ENCODE data around the gene CALHM4. TPM values are rescaled to one million over a fixed set of nuclear protein-coding genes. Genes with fewer than 3 reads are reported as not detected.

The CALHM4 gene
- total RNA-seq, 1 donor from 2014 or later, result not detected

GRCh38 chr6:116556065-116556464 is 2.5 kb downstream of the CALHM4 start:
- no peak for DNase-seq
- no peaks in the 10 kb centered on the region for H3K27me3 ChIP-seq (ENCODE audit: low read depth)
- TF ChIP-seq CTCF (IDR thresholded peaks at IDR 0.05; ENCODE audit: borderline replicate concordance), result no peak
- no peak overlapping the region for H3K27ac ChIP-seq (replicated peaks)
- H3K9me3 ChIP-seq (replicated peaks), result no peaks in the 10 kb centered on the region
- H3K4me3 ChIP-seq, result no peak overlapping the region
- peaks cover 17% of the 10 kb centered on the region for H3K4me1 ChIP-seq
- intact Hi-C loops (cut with micrococcal nuclease), result no loop called here
- H3K36me3 ChIP-seq, result no peaks in the 10 kb centered on the region

- no peak for TF ChIP-seq CTCF (IDR thresholded peaks at IDR 0.05; ENCODE audit: borderline replicate concordance)
- intact Hi-C loops (cut with micrococcal nuclease), result no loop called here
- Histone ChIP-seq H3K27ac (replicated peaks) (peak overlapping the region; percentile 57), H3K9me3 (replicated peaks) (no peaks in the 10 kb centered on the region), H3K4me1 (peaks cover 22% of the 10 kb centered on the region), H3K4me3 (no peak overlapping the region), H3K27me3 (ENCODE audit: low read depth) (no peaks in the 10 kb centered on the region), H3K36me3 (no peaks in the 10 kb centered on the region)
- no peak for DNase-seq
Observed at GRCh38 chr6:116556814-116557415, 3.4 kb downstream of the CALHM4 start.

- peak overlapping the region; percentile 57 for H3K27ac ChIP-seq (replicated peaks)
- intact Hi-C loops (cut with micrococcal nuclease), result no loop called here
- H3K4me3 ChIP-seq, result no peak overlapping the region
- TF ChIP-seq CTCF (IDR thresholded peaks at IDR 0.05; ENCODE audit: borderline replicate concordance), result no peak
- no peaks in the 10 kb centered on the region for H3K9me3 ChIP-seq (replicated peaks)
- no peaks in the 10 kb centered on the region for H3K36me3 ChIP-seq
- no peaks in the 10 kb centered on the region for H3K27me3 ChIP-seq (ENCODE audit: low read depth)
- H3K4me1 ChIP-seq, result peaks cover 22% of the 10 kb centered on the region
- peak; percentile 18 for DNase-seq
Observed at GRCh38 chr6:116557893-116558292, 4.3 kb downstream of the CALHM4 start.

GRCh38 chr6:116560130-116560529 is 6.6 kb downstream of the CALHM4 start:
- DNase-seq, result no peak
- Histone ChIP-seq H3K27me3 (ENCODE audit: low read depth) (no peaks in the 10 kb centered on the region), H3K4me1 (peaks cover 27% of the 10 kb centered on the region), H3K27ac (replicated peaks) (no peak overlapping the region), H3K4me3 (no peak overlapping the region), H3K36me3 (no peaks in the 10 kb centered on the region), H3K9me3 (replicated peaks) (no peaks in the 10 kb centered on the region)
- intact Hi-C loops (cut with micrococcal nuclease), result no loop called here
- TF ChIP-seq CTCF (IDR thresholded peaks at IDR 0.05; ENCODE audit: borderline replicate concordance), result no peak

- H3K4me3 ChIP-seq, result peak overlapping the region; percentile 24
- no peaks in the 10 kb centered on the region for H3K9me3 ChIP-seq (replicated peaks)
- peak; percentile 97 for TF ChIP-seq CTCF (IDR thresholded peaks at IDR 0.05; ENCODE audit: borderline replicate concordance)
- H3K4me1 ChIP-seq, result peaks cover 31% of the 10 kb centered on the region
- intact Hi-C loops (cut with micrococcal nuclease), result no loop called here
- peak; percentile 69 for DNase-seq
- no peaks in the 10 kb centered on the region for H3K36me3 ChIP-seq
- H3K27me3 ChIP-seq (ENCODE audit: low read depth), result no peaks in the 10 kb centered on the region
- H3K27ac ChIP-seq (replicated peaks), result no peak overlapping the region
Observed at GRCh38 chr6:116561377-116562018, 7.9 kb downstream of the CALHM4 start.
